Mucosa of gallbladder (tissue), 1 donor: ENCODE data around the gene PDCD1. TPM values are rescaled to one million over a fixed set of nuclear protein-coding genes. Genes with fewer than 3 reads are reported as not detected.

Experiments used
- DNase-seq: peaks from one replicate; pipeline ENCODE4 v3.0.0-alpha.2; 2020; ENCODE audit warnings: low spot score
- total RNA-seq: library from RNA; stranded (reverse); gene quantifications from one replicate; pipeline ENCODE4 v1.2.1, GENCODE V29; 2021
- donor health status: DM: no; HTN: no; CAD: no.

PDCD1 gene
- total RNA-seq, 1 donor from 2014 or later, result 1.5 TPM

- no peak for DNase-seq
Measured at GRCh38 chr2:241852116-241852980, 6.3 kb downstream of the PDCD1 start.

DNA sequence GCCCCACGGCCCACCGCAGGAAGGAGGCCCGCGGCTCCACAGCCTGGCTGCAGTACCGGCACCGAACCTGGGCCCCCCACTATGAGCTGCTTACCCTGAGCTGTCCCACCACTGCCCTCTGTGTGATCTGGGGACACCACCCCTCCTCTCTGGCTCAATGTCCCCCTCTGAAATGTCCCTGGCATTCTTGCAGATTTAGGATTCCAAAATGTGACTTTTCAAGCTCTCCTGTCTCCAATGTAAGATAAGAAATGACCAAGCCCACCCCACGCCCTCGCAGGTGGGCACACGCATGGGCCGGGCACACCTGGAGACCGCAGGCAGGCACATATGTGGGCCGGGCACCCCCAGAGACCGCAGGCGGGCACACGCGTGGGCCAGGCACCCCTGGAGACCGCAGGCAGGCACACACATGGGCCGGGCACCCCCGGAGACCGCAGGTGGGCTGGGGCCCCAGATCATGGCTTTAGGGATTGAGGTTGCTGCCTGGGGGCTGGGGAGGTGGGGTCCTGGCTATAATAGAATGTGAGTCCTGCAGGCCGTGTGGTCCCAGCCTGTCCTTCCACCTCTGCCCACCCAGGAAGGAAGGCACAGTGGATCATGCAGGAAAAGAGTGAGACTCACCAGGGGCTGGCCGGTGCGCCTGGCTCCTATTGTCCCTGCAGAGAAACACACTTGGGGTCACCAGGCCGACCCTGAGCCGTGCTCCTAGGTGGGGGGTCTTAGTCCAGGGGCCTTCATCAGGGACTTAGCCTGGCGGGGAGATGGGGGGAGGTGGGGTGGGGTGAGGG lies 7.2 kb downstream of the PDCD1 start:
- DNase-seq, result no peak

- no peak for DNase-seq
Measured at GRCh38 chr2:241850544-241851324, 8.0 kb downstream of the PDCD1 start.

GRCh38 chr2:241849616-241850543 lies 8.8 kb downstream of the PDCD1 start:
- no peak for DNase-seq

DNA sequence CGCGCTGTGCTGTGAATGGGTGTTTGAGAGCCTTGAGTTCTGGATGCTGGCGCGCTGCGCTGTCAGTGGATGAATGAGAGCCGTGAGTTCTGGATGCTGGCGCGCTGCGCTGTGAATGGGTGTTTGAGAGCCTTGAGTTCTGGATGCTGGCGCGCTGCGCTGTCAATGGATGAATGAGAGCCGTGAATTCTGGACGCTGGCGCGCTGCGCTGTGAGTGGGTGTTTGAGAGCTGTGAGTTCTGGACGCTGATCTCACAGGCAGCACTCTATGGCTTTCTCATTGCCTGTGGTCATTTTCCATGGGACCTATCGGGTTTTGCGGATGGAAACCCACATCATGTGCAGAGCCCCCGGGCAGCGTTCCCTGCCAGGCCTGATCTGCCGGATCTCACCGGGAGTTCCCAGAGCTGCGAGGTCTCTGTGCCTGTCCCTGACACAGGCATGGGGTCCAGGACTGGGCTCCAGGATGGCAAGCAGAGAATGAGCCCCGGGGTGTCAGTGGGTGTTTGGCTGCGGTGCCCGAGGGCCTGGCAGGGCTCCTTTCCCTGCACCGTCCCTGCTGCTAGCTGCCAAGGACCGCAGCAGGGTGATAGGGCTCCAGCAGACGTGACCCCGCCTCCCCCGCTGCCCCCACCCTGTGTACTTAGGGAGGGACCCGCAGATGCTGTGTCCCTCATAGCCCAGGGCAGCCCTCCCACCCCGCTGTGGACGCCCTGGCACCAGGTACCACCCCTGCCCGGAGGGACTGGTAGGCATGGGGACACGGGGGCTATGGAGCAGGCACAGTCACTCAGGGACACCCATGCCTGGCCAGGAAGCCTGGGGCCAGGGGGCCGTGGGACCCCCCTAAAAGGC lies 9.7 kb downstream of the PDCD1 start:
- no peak for DNase-seq

GRCh38 chr2:241846406-241846805 lies 12.3 kb downstream of the PDCD1 start:
- no peak for DNase-seq

DNA sequence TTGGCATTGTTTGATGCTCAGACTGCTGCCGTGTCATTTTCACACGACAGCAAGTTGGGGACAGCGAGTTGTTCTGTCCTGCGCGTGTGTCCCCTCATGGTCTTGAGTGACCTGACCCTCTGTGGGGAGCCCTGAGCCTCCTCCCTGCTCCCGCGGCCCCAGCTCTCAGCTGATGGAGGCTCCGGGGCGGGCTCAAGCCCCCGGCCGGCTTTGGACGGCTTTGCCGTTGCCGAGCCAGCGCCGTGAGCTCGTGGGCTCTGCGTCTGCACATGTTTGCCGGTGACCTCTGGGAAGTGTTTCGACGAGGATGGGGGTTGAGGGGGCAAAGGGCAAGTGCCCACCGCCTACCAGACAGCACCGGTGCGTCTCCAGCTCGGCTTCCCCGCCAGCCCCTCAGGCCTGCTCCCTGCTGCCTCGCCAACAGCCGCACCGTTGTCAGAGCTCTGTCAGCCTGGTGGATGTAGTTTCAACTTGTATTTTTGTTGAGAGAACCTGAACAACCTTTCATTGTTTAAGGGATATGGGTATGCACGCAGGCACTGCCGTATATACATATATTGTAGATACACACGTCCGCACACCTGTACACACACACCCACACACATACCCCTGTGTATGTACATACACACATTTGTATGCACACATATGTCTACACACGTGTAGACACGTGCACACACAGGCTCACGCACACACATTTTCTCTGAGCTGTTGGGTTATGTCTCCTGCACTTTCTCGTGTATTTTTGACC lies 13.7 kb downstream of the PDCD1 start:
- DNase-seq, result no peak

DNA sequence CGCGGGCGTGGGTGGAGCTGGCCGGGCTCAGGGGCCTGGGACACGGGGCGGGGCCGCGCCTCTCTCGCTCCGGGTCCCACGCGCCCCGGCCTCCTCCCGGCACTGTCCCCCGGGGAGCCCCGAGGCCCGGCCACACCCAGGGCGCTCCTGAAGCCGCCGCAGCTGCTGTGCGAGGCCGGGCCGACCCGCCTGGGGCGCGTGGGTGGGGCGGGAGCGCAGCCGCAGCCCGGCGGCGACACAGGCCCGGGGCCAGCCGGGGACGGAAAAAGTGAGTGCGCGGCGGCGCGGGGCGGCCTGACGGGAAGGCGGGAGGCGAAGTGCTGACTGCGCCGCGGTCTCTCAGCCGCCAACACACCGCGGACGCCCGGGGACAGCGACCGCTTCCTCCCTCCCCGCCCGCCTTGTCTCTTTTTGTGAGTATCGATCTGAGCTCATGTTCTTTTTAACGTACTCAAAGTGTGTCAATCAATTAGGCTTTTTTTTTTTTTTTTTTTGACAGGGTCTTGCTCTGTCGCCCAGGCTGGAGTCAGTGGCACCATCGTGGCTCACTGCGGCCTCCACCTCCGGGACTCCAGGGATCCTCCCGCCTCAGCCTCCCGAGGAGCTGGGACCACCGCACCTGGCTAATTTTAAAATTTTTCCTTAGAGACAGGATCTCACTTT lies 14.5 kb downstream of the PDCD1 start:
- DNase-seq, result peak; percentile 65

- no peak for DNase-seq
Measured at GRCh38 chr2:241843321-241844065, 15.2 kb downstream of the PDCD1 start.

DNA sequence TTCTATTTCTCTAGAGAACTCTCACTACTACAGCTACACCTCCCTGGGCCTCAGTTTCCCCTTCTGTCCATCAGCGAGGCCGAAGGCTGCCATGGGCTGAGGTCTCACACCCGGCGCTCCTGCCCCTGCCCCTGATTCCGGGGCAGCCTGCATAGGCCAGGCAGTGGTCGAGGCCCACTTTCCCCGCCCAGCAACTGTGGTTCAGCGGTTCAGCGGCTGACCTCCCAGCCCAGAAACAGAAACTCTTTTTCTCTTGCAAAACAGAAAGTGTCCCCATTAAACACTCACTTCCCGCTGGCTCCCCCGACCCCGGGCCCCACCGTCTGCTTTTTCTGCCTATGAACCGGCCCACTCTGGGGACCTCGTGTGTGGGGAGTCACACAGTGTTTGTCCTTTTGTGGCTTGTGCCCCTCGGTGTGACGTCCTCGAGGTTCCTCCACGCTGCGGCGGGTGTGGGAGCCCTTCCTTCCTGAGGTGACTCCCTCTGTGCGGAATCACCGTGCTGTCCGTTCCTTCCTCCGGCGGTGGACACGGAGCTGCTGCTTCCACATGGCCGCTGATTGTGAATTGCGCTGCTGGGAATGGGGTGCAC lies 16.0 kb downstream of the PDCD1 start:
- peak; percentile 55 for DNase-seq

DNA sequence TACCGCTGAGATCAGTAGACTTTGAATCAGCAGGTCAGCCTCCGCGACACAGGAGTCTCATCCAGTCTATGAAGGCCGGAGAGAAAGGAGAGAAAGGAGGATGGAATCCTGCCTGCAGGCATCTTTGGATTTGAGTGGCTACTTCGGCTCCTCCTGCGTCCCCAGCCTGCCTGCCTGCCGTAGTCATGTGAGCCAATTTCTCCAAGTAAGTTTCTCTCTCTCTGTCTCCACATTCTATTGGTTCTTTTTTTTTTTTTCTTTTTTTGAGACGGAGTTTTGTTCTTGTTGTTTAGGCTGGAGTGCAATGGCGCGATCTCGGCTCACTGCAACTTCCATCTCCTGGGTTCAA lies 16.7 kb downstream of the PDCD1 start:
- no peak for DNase-seq

GRCh38 chr2:241841181-241842066 lies 17.3 kb downstream of the PDCD1 start:
- DNase-seq, result no peak

- no peak for DNase-seq
Measured at GRCh38 chr2:241837197-241837965, 21.3 kb downstream of the PDCD1 start.

DNA sequence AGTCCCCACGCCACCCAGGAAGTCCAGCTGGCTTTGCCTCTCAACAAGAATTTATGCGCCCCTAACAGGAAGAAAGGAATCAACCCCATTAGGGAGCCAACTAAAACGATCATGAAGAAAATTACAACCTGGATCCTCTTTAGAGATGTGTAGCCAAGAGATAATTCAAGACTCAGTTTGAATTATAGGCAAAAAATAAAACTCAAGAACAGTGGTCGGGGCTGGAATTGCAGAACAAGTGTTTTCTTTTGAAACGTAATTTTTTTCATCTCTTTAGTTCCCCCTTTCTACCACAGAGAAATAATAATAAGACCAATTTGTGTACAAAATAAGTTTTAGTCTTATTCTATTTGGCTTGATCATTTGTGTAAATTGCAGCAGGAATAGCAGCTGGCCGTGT lies 22.4 kb downstream of the PDCD1 start:
- no peak for DNase-seq

- DNase-seq, result no peak
Measured at GRCh38 chr2:241835611-241836010, 23.1 kb downstream of the PDCD1 start.
